Sigmoid colon (tissue), 7 donors: ENCODE measurements around the gene RSL1D1. TPM values are rescaled to one million over a fixed set of nuclear protein-coding genes. Genes with fewer than 3 reads are reported as not detected.

ENCODE experiments used
- DNase-seq: peaks from one replicate; pipeline ENCODE4 v3.0.0-alpha.2; 2019
- H3K27ac ChIP-seq, 4 donors: fragments of 200-600 bp; sonication (generic); one replicate each; pipeline ENCODE4 v1.5.1; 2016 to 2019; ENCODE audit warnings: mild to moderate bottlenecking in 1 of 4
- H3K27me3 ChIP-seq, 3 donors: fragments of 200-600 bp; sonication (generic); one replicate each; pipeline ENCODE4 v1.5.1; 2019; ENCODE audit warnings: mild to moderate bottlenecking in 1 of 3
- H3K36me3 ChIP-seq, 4 donors: fragments of 200-600 bp; sonication (generic); one replicate each; pipeline ENCODE4 v1.5.1; 2016 to 2019
- H3K4me1 ChIP-seq, 4 donors: fragments of 200-600 bp; sonication (generic); one replicate each; pipeline ENCODE4 v1.5.1; 2017 to 2019
- H3K4me3 ChIP-seq, 4 donors: fragments of 200-600 bp; sonication (generic); one replicate each; pipeline ENCODE4 v1.5.1; 2017 to 2019; ENCODE audit warnings: mild to moderate bottlenecking in 2 of 4, moderate library complexity in 1 of 4
- H3K9me3 ChIP-seq, 4 donors: fragments of 200-600 bp in 3 of 4; sonication (generic) in 3 of 4; one replicate each; pipeline versions ENCODE4 v1.5.1 to v1.6.1; 2013 to 2019
- CTCF ChIP-seq, 4 experiments: fragments of 450-650 bp in 3 of 4; fragments of 200-600 bp in 1 of 4; IDR thresholded peaks; one replicate each; pipeline ENCODE4 v1.5.1; 2016 to 2019; ENCODE audit warnings: antibody characterized with exemption in 4 of 4, mild to moderate bottlenecking in 3 of 4, moderate library complexity in 2 of 4
- EP300 ChIP-seq, 4 donors: sonication (generic); formaldehyde crosslinking; IDR thresholded peaks; one replicate each; pipeline ENCODE4 v1.6.1; 2017; ENCODE audit warnings: antibody characterized with exemption in 4 of 4
- POLR2A ChIP-seq, 2 donors: fragments of 450-650 bp; IDR thresholded peaks; one replicate each; pipeline ENCODE4 v1.6.1; 2016; ENCODE audit warnings: antibody characterized with exemption in 2 of 2, mild to moderate bottlenecking in 2 of 2, moderate library complexity in 2 of 2
- POLR2AphosphoS5 ChIP-seq, 4 donors: sonication (generic); formaldehyde crosslinking; IDR thresholded peaks; one replicate each; pipeline ENCODE4 v1.6.1; 2017; ENCODE audit warnings: antibody characterized with exemption in 4 of 4
- WGBS, 2 donors: extraction: QIAGEN DNeasy Blood & Tissue Kit; methylation state at CpG; one replicate each; pipeline ENCODE4 v1.1.7; 2013; 5-methylcytosine and 5-hydroxymethylcytosine counted together
- intact Hi-C: fragments of 100-400 bp; cut with DNase I; formaldehyde crosslinking; loops from one replicate; pipeline ENCODE4 v1.15.1; 2023
- polyA plus RNA-seq, 3 donors: library from polyadenylated mRNA; stranded (reverse); fragments of 200-250 nt; gene quantifications; one replicate each; pipeline ENCODE4 v1.2.3, GENCODE V29; 2013
- total RNA-seq, 4 donors: library from RNA; depleted of rRNA; stranded (reverse); fragments of >200 nt; gene quantifications; one replicate each; pipeline ENCODE4 v1.1.0, GENCODE V29; 2016
- donor health status: healthy with polysubstance abuse.
- donor health status: Bipolar disorder and iron deficiency.
- donor health status: healthy.

Gene RSL1D1
- total and polyA plus RNA-seq, 7 donors: 36.5 to 177 (median 134) TPM

GRCh38 chr16:11799017-11799381 is 52.3 kb downstream of the RSL1D1 start:
- no peaks in the 10 kb centered on the region for H3K36me3 ChIP-seq
- H3K4me1 ChIP-seq: peaks cover 0 to 48% (median 42%) of the 10 kb centered on the region in 4 donors
- H3K4me3 ChIP-seq: no peak overlapping the region
- H3K27ac ChIP-seq: peak overlapping the region; percentile 92 to 99 (median 96)
- H3K9me3 ChIP-seq: no peaks in the 10 kb centered on the region
- TF ChIP-seq EP300 (IDR thresholded peaks at IDR 0.05): no peak
- no peak for TF ChIP-seq POLR2A (IDR thresholded peaks at IDR 0.05)
- TF ChIP-seq CTCF (IDR thresholded peaks at IDR 0.05): no peak
- no peak for TF ChIP-seq POLR2AphosphoS5 (IDR thresholded peaks at IDR 0.05)
- intact Hi-C loops: loop anchor here (5.0 to 10.0 kb wide), 4 partner anchors 124 to 834 kb away; partner anchors contain the start of gene SNX29
- H3K27me3 ChIP-seq: no peaks in the 10 kb centered on the region
- DNase-seq: no peak
- 91 to 97% methylated on average over 10 of the region's 10 CpGs for WGBS, 2 donors

- peaks cover 0 to 59% (median 52%) of the 10 kb centered on the region in 4 donors for H3K4me1 ChIP-seq
- 4% methylated on average over 7 of the region's 7 CpGs for WGBS, 2 donors
- H3K9me3 ChIP-seq: no peaks in the 10 kb centered on the region
- H3K27ac ChIP-seq: peak overlapping the region; percentile 92 to 99 (median 96)
- H3K4me3 ChIP-seq: peak overlapping the region; percentile 38 to 98 (median 95)
- no peaks in the 10 kb centered on the region for H3K36me3 ChIP-seq
- no peaks in the 10 kb centered on the region for H3K27me3 ChIP-seq
- intact Hi-C loops: loop anchor here (1.0 to 10.0 kb wide), 7 partner anchors 53 to 833 kb away; partner anchors contain the start of genes GSPT1, RSL1D1, SNX29 and TXNDC11
- DNase-seq: no peak
- TF ChIP-seq POLR2AphosphoS5 (IDR thresholded peaks at IDR 0.05): no peak
- no peak for TF ChIP-seq CTCF (IDR thresholded peaks at IDR 0.05)
- TF ChIP-seq POLR2A (IDR thresholded peaks at IDR 0.05): no peak
- TF ChIP-seq EP300 (IDR thresholded peaks at IDR 0.05): no peak
These were observed 53.4 kb downstream of the RSL1D1 start for GRCh38 chr16:11797957-11798299.

- Histone ChIP-seq H3K27me3 (no peaks in the 10 kb centered on the region), H3K36me3 (no peaks in the 10 kb centered on the region), H3K4me1 (peaks cover 0 to 65% (median 58%) of the 10 kb centered on the region in 4 donors), H3K4me3 (peak within 1 kb of the TSS; percentile 68 to 98 (median 95)), H3K27ac (peak within 1 kb of the TSS; percentile 95 to 99 (median 98)), H3K9me3 (no peaks in the 10 kb centered on the region)
- DNase-seq: peak; percentile 99
- no peak for TF ChIP-seq EP300 (IDR thresholded peaks at IDR 0.05)
- peak; percentile 77 to 95 (median 92) for TF ChIP-seq POLR2AphosphoS5 (IDR thresholded peaks at IDR 0.05)
- TF ChIP-seq CTCF (IDR thresholded peaks at IDR 0.05): peak in 2 of 4 experiments; percentile 42 to 63
- TF ChIP-seq POLR2A (IDR thresholded peaks at IDR 0.05): peak; percentile 93 to 95
- 0 to 1% methylated on average over 80 of the region's 80 CpGs for WGBS, 2 donors
- intact Hi-C loops: loop anchor here (1.0 to 10.0 kb wide), 7 partner anchors 53 to 833 kb away; partner anchors contain the start of genes GSPT1, RSL1D1, SNX29 and TXNDC11
These were observed 54.0 kb downstream of the RSL1D1 start, which contains the start of gene ZC3H7A for GRCh38 chr16:11797166-11797956. Gene ZC3H7A, minus strand, starts transcription at chr16:11797258. Its CDS starts 14,904 bp downstream, at chr16:11782354.

GRCh38 chr16:11796227-11797165 is 54.8 kb downstream of the RSL1D1 start:
- 1% methylated on average over 93 of the region's 93 CpGs for WGBS, 2 donors
- DNase-seq: peak; percentile 87

More at GRCh38 chr16:11796227-11797165, 54.8 kb downstream of the RSL1D1 start:
- Histone ChIP-seq H3K27me3 (no peaks in the 10 kb centered on the region), H3K36me3 (no peaks in the 10 kb centered on the region), H3K27ac (peak overlapping the region; percentile 95 to 99 (median 98)), H3K4me1 (peaks cover 0 to 73% (median 64%) of the 10 kb centered on the region in 4 donors), H3K9me3 (no peaks in the 10 kb centered on the region), H3K4me3 (peak overlapping the region; percentile 68 to 98 (median 95))
- TF ChIP-seq POLR2AphosphoS5 (IDR thresholded peaks at IDR 0.05): peak in 2 of 4 donors; percentile 13 to 25
- TF ChIP-seq POLR2A (IDR thresholded peaks at IDR 0.05): no peak
- TF ChIP-seq EP300 (IDR thresholded peaks at IDR 0.05): no peak
- no peak for TF ChIP-seq CTCF (IDR thresholded peaks at IDR 0.05)
- intact Hi-C loops: loop anchor here (1.0 to 10.0 kb wide), 7 partner anchors 54 to 832 kb away; partner anchors contain the start of genes GSPT1, RSL1D1, SNX29 and TXNDC11
